ENCODE data around the gene MAD1L1. TPM values are rescaled to one million over a fixed set of nuclear protein-coding genes. Genes with fewer than 3 reads are reported as not detected.

MAD1L1 gene
- total and polyA plus RNA-seq, 2 experiments from 2014 or later, result 38.2 to 69.8 TPM

- H3K9me2 ChIP-seq (ENCODE audit: insufficient read depth), result no peaks in the 10 kb centered on the region
- no peak for DNase-seq
- no peaks in the 10 kb centered on the region for H3F3A ChIP-seq (ENCODE audit: insufficient read depth)
- H3K27ac ChIP-seq, result no peak overlapping the region
- no peaks in the 10 kb centered on the region for H3K27me3 ChIP-seq (replicated peaks; ENCODE audit: insufficient read depth)
- WGBS, 2 experiments (ENCODE audit: low coverage in 1 of 2, low lambda C conversion rate in 2 of 2, missing lambda C conversion rate in 2 of 2), result 89% methylated on average over 11 of the region's 11 CpGs
- H2AFZ ChIP-seq, result no peak overlapping the region
- H3K36me3 ChIP-seq (ENCODE audit: low read depth), result no peaks in the 10 kb centered on the region
- peaks cover 2% of the 10 kb centered on the region; the same call in 1 of the 2 replicates for H3K4me1 ChIP-seq (ENCODE audit: insufficient read depth)
- in situ Hi-C loops (cut with MboI), result no loop called here
- no peak overlapping the region for H3K4me3 ChIP-seq
- no peak overlapping the region for H3K9ac ChIP-seq
- no peaks in the 10 kb centered on the region for H4K20me1 ChIP-seq (ENCODE audit: insufficient read depth)
- no peaks in the 10 kb centered on the region for H3K79me2 ChIP-seq (ENCODE audit: insufficient read depth)
- H3K4me2 ChIP-seq (ENCODE audit: unreplicated experiment), result no peak overlapping the region
- no peak for TF ChIP-seq EZH2phosphoT487 (IDR thresholded peaks at IDR 0.05; ENCODE audit: insufficient read depth, low read depth)
- TF ChIP-seq EZH2 (IDR thresholded peaks at IDR 0.05; ENCODE audit: insufficient read depth, poor library complexity, severe bottlenecking), result no peak
- no peaks in the 10 kb centered on the region for H3K9me3 ChIP-seq (ENCODE audit: low read depth)
Measured at GRCh38 chr7:2087744-2088143, 145.0 kb downstream of the MAD1L1 start.

DNA sequence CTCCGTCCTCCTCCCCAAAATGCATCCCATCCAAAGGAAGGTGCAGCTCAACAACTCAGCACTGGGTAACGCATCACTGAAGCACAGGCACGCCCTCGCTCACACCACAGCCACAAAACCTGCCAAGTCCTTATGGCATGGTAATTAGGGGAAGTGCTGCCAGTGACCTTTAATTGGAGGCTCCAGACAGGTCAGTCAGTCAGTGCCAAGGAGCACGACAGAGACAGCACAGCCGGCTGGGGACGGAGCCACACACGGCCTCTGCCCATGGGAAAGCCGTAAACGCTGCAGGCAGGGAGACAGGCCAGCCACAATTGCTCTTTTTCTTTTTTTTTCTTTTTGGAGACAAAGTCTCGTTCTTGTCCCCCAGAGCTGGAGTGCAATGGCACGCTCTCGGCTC, 146.5 kb downstream of the MAD1L1 start:
- no peaks in the 10 kb centered on the region for H3K79me2 ChIP-seq (ENCODE audit: insufficient read depth)
- no peaks in the 10 kb centered on the region for H3K9me3 ChIP-seq (ENCODE audit: low read depth)
- peaks cover 12% of the 10 kb centered on the region; the same call in 1 of the 2 replicates for H3K4me1 ChIP-seq (ENCODE audit: insufficient read depth)
- no peaks in the 10 kb centered on the region for H3K27me3 ChIP-seq (replicated peaks; ENCODE audit: insufficient read depth)
- H2AFZ ChIP-seq, result no peak overlapping the region
- no peak overlapping the region for H3K9ac ChIP-seq
- in situ Hi-C loops (cut with MboI), result no loop called here
- no peaks in the 10 kb centered on the region for H3F3A ChIP-seq (ENCODE audit: insufficient read depth)
- TF ChIP-seq EZH2 (IDR thresholded peaks at IDR 0.05; ENCODE audit: insufficient read depth, poor library complexity, severe bottlenecking) (no peak), EZH2phosphoT487 (IDR thresholded peaks at IDR 0.05; ENCODE audit: insufficient read depth, low read depth) (no peak)
- 88 to 94% methylated on average over 13 of the region's 13 CpGs for WGBS, 2 experiments (ENCODE audit: low coverage in 1 of 2, low lambda C conversion rate in 2 of 2, missing lambda C conversion rate in 2 of 2)
- H3K9me2 ChIP-seq (ENCODE audit: insufficient read depth), result no peaks in the 10 kb centered on the region
- DNase-seq, result no peak
- H4K20me1 ChIP-seq (ENCODE audit: insufficient read depth), result no peaks in the 10 kb centered on the region
- no peaks in the 10 kb centered on the region for H3K36me3 ChIP-seq (ENCODE audit: low read depth)
- no peak overlapping the region for H3K27ac ChIP-seq
- H3K4me2 ChIP-seq (ENCODE audit: unreplicated experiment), result no peak overlapping the region
- H3K4me3 ChIP-seq, result no peak overlapping the region

GRCh38 chr7:2085804-2086203, 146.9 kb downstream of the MAD1L1 start:
- in situ Hi-C loops (cut with MboI), result no loop called here
- Histone ChIP-seq H4K20me1 (ENCODE audit: insufficient read depth) (no peaks in the 10 kb centered on the region), H3K4me3 (no peak overlapping the region), H3K4me2 (ENCODE audit: unreplicated experiment) (no peak overlapping the region), H3K9me3 (ENCODE audit: low read depth) (no peaks in the 10 kb centered on the region), H3K9ac (no peak overlapping the region), H3K9me2 (ENCODE audit: insufficient read depth) (no peaks in the 10 kb centered on the region), H3K79me2 (ENCODE audit: insufficient read depth) (no peaks in the 10 kb centered on the region), H2AFZ (no peak overlapping the region), H3K27me3 (replicated peaks; ENCODE audit: insufficient read depth) (no peaks in the 10 kb centered on the region), H3F3A (ENCODE audit: insufficient read depth) (no peaks in the 10 kb centered on the region), H3K27ac (no peak overlapping the region), H3K4me1 (ENCODE audit: insufficient read depth) (peaks cover 12% of the 10 kb centered on the region; the same call in 1 of the 2 replicates), H3K36me3 (ENCODE audit: low read depth) (no peaks in the 10 kb centered on the region)
- no peak for DNase-seq
- TF ChIP-seq EZH2phosphoT487 (IDR thresholded peaks at IDR 0.05; ENCODE audit: insufficient read depth, low read depth) (no peak), EZH2 (IDR thresholded peaks at IDR 0.05; ENCODE audit: insufficient read depth, poor library complexity, severe bottlenecking) (no peak)
- WGBS, 2 experiments (ENCODE audit: low coverage in 1 of 2, low lambda C conversion rate in 2 of 2, missing lambda C conversion rate in 2 of 2), result 90 to 95% methylated on average over 11 to 16 of the region's 16 CpGs

DNA sequence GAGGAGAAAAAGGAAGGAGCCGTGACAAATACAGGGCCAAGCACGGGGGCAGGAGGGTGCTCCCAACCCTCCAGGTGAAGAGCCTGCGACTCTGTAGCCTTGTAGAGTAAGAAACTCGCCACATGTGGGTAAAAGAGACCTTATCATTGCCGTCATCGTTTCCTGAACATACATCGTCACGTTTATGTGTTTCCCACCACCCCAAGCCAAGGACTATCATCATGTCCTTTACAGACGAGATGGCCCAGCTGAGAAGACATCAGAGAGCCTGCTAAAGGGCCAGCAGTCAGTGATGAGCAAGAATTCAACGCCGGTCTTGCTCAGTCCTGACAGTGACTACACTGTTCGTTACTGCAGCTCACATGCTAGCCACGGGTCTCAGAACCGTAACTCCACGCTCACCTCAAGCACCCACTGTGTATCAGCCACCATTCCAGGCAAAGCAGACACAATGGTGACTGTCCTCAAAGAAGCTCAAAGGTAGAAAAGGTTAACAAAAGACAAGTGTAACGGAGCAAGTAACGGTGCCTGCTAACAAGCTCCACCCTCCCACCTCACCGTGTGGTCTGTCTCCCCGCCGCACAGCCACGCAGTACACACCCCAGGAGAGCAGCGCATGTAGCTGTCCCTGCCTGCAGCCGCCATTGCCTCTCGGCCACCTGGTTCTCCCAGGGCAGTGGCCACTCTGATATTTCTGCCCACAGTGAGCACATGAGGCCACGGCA, 147.8 kb downstream of the MAD1L1 start:
- in situ Hi-C loops (cut with MboI), result no loop called here
- H3K27ac ChIP-seq, result no peak overlapping the region
- no peak for DNase-seq
- no peaks in the 10 kb centered on the region for H3K9me3 ChIP-seq (ENCODE audit: low read depth)
- no peaks in the 10 kb centered on the region for H3K9me2 ChIP-seq (ENCODE audit: insufficient read depth)
- TF ChIP-seq EZH2 (IDR thresholded peaks at IDR 0.05; ENCODE audit: insufficient read depth, poor library complexity, severe bottlenecking) (no peak), EZH2phosphoT487 (IDR thresholded peaks at IDR 0.05; ENCODE audit: insufficient read depth, low read depth) (no peak)
- no peaks in the 10 kb centered on the region for H4K20me1 ChIP-seq (ENCODE audit: insufficient read depth)
- 92% methylated on average over 25 of the region's 25 CpGs for WGBS, 2 experiments (ENCODE audit: low coverage in 1 of 2, low lambda C conversion rate in 2 of 2, missing lambda C conversion rate in 2 of 2)
- H3K4me3 ChIP-seq, result no peak overlapping the region
- H3F3A ChIP-seq (ENCODE audit: insufficient read depth), result no peaks in the 10 kb centered on the region
- no peaks in the 10 kb centered on the region for H3K79me2 ChIP-seq (ENCODE audit: insufficient read depth)
- no peak overlapping the region for H3K4me2 ChIP-seq (ENCODE audit: unreplicated experiment)
- no peaks in the 10 kb centered on the region for H3K36me3 ChIP-seq (ENCODE audit: low read depth)
- H3K27me3 ChIP-seq (replicated peaks; ENCODE audit: insufficient read depth), result no peaks in the 10 kb centered on the region
- no peak overlapping the region for H3K9ac ChIP-seq
- no peak overlapping the region for H2AFZ ChIP-seq
- H3K4me1 ChIP-seq (ENCODE audit: insufficient read depth), result peaks cover 12% of the 10 kb centered on the region; the same call in 1 of the 2 replicates
